Caco-2 (cell line): Measurements from ENCODE around the gene NCAPH2. TPM values are rescaled to one million over a fixed set of nuclear protein-coding genes. Genes with fewer than 3 reads are reported as not detected.

Experiments used
- BruUV-seq: library from RNA; stranded (reverse); fragments of 400-500 nt; replicated peaks from 2 replicates; lab custom pipeline; 2021; lab: Mats Ljungman, UMichigan
- CTCF ChIA-PET: fragments of 300-600 bp; sonication (Branson Sonifier 250); formaldehyde crosslinking; loops from one replicate; lab custom pipeline; 2022; ENCODE audit warnings: antibody characterized with exemption; lab: Charles Lee
- POLR2A ChIA-PET: fragments of 300-600 bp; sonication (Branson Sonifier 250); formaldehyde crosslinking; loops from one replicate; lab custom pipeline; 2022; ENCODE audit warnings: antibody characterized with exemption; lab: Charles Lee
- DNase-seq, 2 experiments: peaks; one replicate each; pipeline versions ENCODE4 v3.0.0 to v3.0.0-alpha.2; 2020 to 2022
- H3K27me3 ChIP-seq: replicated peaks from 2 replicates; pipeline ENCODE4 v1.6.0; 2011; ENCODE audit warnings: low read length; ENCODE audit not compliant: control insufficient read depth, insufficient read depth
- H3K36me3 ChIP-seq: 2 replicates; pipeline ENCODE4 v1.5.1; 2011; ENCODE audit warnings: low read length; ENCODE audit not compliant: control insufficient read depth, insufficient read depth
- H3K4me1 ChIP-seq: fragments of 250-450 bp; sonication (Bioruptor Pico); 2 replicates; pipeline ENCODE4 v1.5.1; 2020; ENCODE audit warnings: mild to moderate bottlenecking
- H3K4me3 ChIP-seq: 2 replicates; pipeline ENCODE4 v1.5.1; 2011; ENCODE audit warnings: low read depth, mild to moderate bottlenecking, control low read depth, low read length
- H3K9me3 ChIP-seq: fragments of 250-450 bp; sonication (Bioruptor Pico); 2 replicates; pipeline ENCODE4 v1.5.1; 2020; ENCODE audit warnings: mild to moderate bottlenecking, moderate library complexity
- H3K27ac Mint-ChIP-seq: one replicate; pipeline ENCODE4 v1.8.0; 2022; ENCODE audit warnings: mixed read lengths; ENCODE audit not compliant: unreplicated experiment
- H3K27me3 Mint-ChIP-seq: one replicate; pipeline ENCODE4 v1.8.0; 2022; ENCODE audit warnings: mixed read lengths; ENCODE audit not compliant: insufficient read depth, unreplicated experiment
- H3K36me3 Mint-ChIP-seq: one replicate; pipeline ENCODE4 v1.8.0; 2022; ENCODE audit warnings: mild to moderate bottlenecking, mixed read lengths; ENCODE audit not compliant: insufficient read depth, unreplicated experiment
- H3K4me1 Mint-ChIP-seq: one replicate; pipeline ENCODE4 v1.8.0; 2022; ENCODE audit warnings: low read depth, mixed read lengths; ENCODE audit not compliant: unreplicated experiment
- H3K4me3 Mint-ChIP-seq: one replicate; pipeline ENCODE4 v1.8.0; 2022; ENCODE audit warnings: mild to moderate bottlenecking, moderate library complexity, mixed read lengths; ENCODE audit not compliant: unreplicated experiment
- H3K9me3 Mint-ChIP-seq: one replicate; pipeline ENCODE4 v1.8.0; 2022; ENCODE audit warnings: mixed read lengths; ENCODE audit not compliant: unreplicated experiment
- intact Hi-C: fragments of 100-400 bp; cut with micrococcal nuclease; formaldehyde crosslinking; loops from one replicate; pipeline ENCODE4 v1.10.0; 2022; ENCODE audit not compliant: unreplicated experiment
- total RNA-seq: library from RNA; stranded (reverse); gene quantifications from 2 replicates; pipeline ENCODE4 v1.2.3, GENCODE V29; 2022
- TF ChIP-seq, protein P1 (sequence below), 2 experiments: fragments of 200-600 bp in 1 of 2; IDR thresholded peaks; 1 replicate in 1 of 2; 2 replicates in 1 of 2; pipeline versions ENCODE4 v1.5.1 to v1.8.0; 2011 to 2022; ENCODE audit warnings: antibody characterized with exemption in 1 of 2, control low read depth in 1 of 2, inconsistent platforms in 1 of 2, low read depth in 1 of 2, low read length in 1 of 2, mild to moderate bottlenecking in 1 of 2, moderate library complexity in 1 of 2; ENCODE audit not compliant: insufficient read depth in 1 of 2, severe bottlenecking in 1 of 2, unreplicated experiment in 1 of 2

NCAPH2 gene
- total RNA-seq, 1 experiment from 2014 or later = 88.9 TPM

DNA sequence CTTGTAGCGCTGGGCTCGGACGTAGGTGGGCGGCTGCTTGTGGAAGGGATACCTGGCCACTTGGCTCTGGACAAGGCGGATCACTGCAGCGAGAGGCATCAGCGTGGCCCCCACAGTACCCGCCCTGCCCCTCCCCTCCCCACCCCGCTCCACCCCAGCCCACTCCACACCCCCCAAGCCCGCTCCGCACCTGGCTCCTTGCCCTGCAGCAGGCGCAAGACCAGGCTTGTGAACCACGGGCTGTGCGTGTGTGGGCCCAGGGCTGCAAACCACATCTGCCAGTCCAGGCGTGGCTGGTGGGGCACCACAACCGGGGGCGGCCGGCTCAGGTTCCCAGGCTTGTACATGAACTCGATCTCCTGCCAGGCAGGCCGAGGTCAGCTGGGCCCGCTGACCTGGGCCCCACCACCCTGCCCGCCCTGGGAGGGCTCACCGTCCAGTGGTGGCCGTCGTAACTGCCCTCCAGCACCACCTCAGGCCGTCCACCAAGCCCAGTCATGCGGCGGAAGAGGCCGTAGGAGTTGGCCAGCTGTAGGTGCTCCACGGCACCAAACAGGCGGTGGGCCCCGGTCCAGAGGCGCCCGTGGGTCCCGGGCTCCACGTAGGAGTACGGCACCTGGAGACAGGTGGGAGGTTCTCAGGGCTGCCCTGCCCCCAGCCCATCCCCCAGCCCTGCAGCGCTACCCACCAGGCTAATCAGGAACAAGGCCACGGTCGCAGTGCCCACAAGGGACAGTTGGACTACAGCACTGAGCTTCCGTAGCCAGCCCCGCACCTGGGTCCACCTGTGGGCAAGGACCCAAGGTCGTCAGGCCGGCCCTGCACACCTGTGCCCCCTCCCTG lies 3.4 kb upstream of the NCAPH2 start:
- no TSS peak for BruUV-seq
- H3K4me3 ChIP-seq = no peak overlapping the region
- peaks cover 8% of the 10 kb centered on the region for H3K4me1 Mint-ChIP-seq
- no peaks in the 10 kb centered on the region for H3K9me3 ChIP-seq
- TF ChIP-seq, protein P1, sequence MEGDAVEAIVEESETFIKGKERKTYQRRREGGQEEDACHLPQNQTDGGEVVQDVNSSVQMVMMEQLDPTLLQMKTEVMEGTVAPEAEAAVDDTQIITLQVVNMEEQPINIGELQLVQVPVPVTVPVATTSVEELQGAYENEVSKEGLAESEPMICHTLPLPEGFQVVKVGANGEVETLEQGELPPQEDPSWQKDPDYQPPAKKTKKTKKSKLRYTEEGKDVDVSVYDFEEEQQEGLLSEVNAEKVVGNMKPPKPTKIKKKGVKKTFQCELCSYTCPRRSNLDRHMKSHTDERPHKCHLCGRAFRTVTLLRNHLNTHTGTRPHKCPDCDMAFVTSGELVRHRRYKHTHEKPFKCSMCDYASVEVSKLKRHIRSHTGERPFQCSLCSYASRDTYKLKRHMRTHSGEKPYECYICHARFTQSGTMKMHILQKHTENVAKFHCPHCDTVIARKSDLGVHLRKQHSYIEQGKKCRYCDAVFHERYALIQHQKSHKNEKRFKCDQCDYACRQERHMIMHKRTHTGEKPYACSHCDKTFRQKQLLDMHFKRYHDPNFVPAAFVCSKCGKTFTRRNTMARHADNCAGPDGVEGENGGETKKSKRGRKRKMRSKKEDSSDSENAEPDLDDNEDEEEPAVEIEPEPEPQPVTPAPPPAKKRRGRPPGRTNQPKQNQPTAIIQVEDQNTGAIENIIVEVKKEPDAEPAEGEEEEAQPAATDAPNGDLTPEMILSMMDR (IDR thresholded peaks at IDR 0.05; ENCODE audit: insufficient read depth in 1 of 2, low read depth in 1 of 2, low read length in 1 of 2, severe bottlenecking in 1 of 2, unreplicated experiment in 1 of 2) = no peak
- no peaks in the 10 kb centered on the region; the same call in 1 of the 2 replicates for H3K36me3 ChIP-seq
- H3K27ac Mint-ChIP-seq = no peak overlapping the region
- intact Hi-C loops = loop anchor here (10.0 kb wide), 1 partner anchor 110 kb away; no protein-coding TSS in a partner anchor
- no peaks in the 10 kb centered on the region for H3K27me3 Mint-ChIP-seq
- ChIA-PET CTCF (no interaction called here), POLR2A (no interaction called here)
- H3K27me3 ChIP-seq = no peaks in the 10 kb centered on the region
- H3K4me3 Mint-ChIP-seq = no peak overlapping the region
- peaks cover 17% of the 10 kb centered on the region for H3K36me3 Mint-ChIP-seq
- no peaks in the 10 kb centered on the region for H3K9me3 Mint-ChIP-seq
- DNase-seq = no peak
- H3K4me1 ChIP-seq = peaks cover 5% of the 10 kb centered on the region; the same call in 1 of the 2 replicates

- no peak overlapping the region for H3K4me3 ChIP-seq
- DNase-seq = no peak
- peaks cover 11% of the 10 kb centered on the region for H3K4me1 Mint-ChIP-seq
- H3K36me3 ChIP-seq = no peaks in the 10 kb centered on the region; the same call in 1 of the 2 replicates
- peaks cover 5% of the 10 kb centered on the region; the same call in 1 of the 2 replicates for H3K4me1 ChIP-seq
- TF ChIP-seq, protein P1 (IDR thresholded peaks at IDR 0.05; ENCODE audit: insufficient read depth in 1 of 2, low read depth in 1 of 2, low read length in 1 of 2, severe bottlenecking in 1 of 2, unreplicated experiment in 1 of 2) = no peak
- H3K36me3 Mint-ChIP-seq = peaks cover 17% of the 10 kb centered on the region
- no peak overlapping the region for H3K27ac Mint-ChIP-seq
- no TSS peak for BruUV-seq
- intact Hi-C loops = loop anchor here (10.0 kb wide), 1 partner anchor 111 kb away; no protein-coding TSS in a partner anchor
- ChIA-PET CTCF (no interaction called here), POLR2A (no interaction called here)
- H3K27me3 Mint-ChIP-seq = no peaks in the 10 kb centered on the region
- no peaks in the 10 kb centered on the region for H3K9me3 Mint-ChIP-seq
- H3K27me3 ChIP-seq = no peaks in the 10 kb centered on the region
- peak overlapping the region; percentile 93 for H3K4me3 Mint-ChIP-seq
- H3K9me3 ChIP-seq = no peaks in the 10 kb centered on the region
These were observed 2.7 kb upstream of the NCAPH2 start for GRCh38 chr22:50505276-50505775.

GRCh38 chr22:50505776-50506610 lies 2.0 kb upstream of the NCAPH2 start:
- peak overlapping the region; percentile 93 for H3K4me3 Mint-ChIP-seq
- POLR2A ChIA-PET = no interaction called here
- H3K36me3 Mint-ChIP-seq = peaks cover 17% of the 10 kb centered on the region
- BruUV-seq = no TSS peak
- H3K9me3 Mint-ChIP-seq = no peaks in the 10 kb centered on the region
- H3K27me3 ChIP-seq = no peaks in the 10 kb centered on the region
- TF ChIP-seq, protein P1 (IDR thresholded peaks at IDR 0.05; ENCODE audit: insufficient read depth in 1 of 2, low read depth in 1 of 2, low read length in 1 of 2, severe bottlenecking in 1 of 2, unreplicated experiment in 1 of 2) = no peak
- H3K4me3 ChIP-seq = peak overlapping the region; percentile 91
- no peaks in the 10 kb centered on the region for H3K27me3 Mint-ChIP-seq
- H3K4me1 ChIP-seq = peaks cover 5% of the 10 kb centered on the region; the same call in 1 of the 2 replicates
- no peak overlapping the region for H3K27ac Mint-ChIP-seq
- DNase-seq = peak in 1 of 2 experiments; percentile 43
- intact Hi-C loops = loop anchor here (10.0 kb wide), 1 partner anchor 111 kb away; no protein-coding TSS in a partner anchor
- no peaks in the 10 kb centered on the region for H3K9me3 ChIP-seq
- no peaks in the 10 kb centered on the region; the same call in 1 of the 2 replicates for H3K36me3 ChIP-seq
- H3K4me1 Mint-ChIP-seq = peaks cover 11% of the 10 kb centered on the region
- CTCF ChIA-PET = no interaction called here
